ENCODE measurements around the gene MPP3. TPM values are rescaled to one million over a fixed set of nuclear protein-coding genes. Genes with fewer than 3 reads are reported as not detected.
A peak's percentile ranks its signal among the peaks of the same experiment; 100 is the strongest.
"Not testable (repeated sequence)": the region's sequence is repeated elsewhere in the genome, so short reads cannot be mapped to it uniquely, and the experiment has no call there.

The MPP3 gene
- total RNA-seq: 48.5 TPM
- long read RNA-seq, partial matches to known transcripts: 21 of 46 reads
- long read RNA-seq, other reads (novel, unspliced or antisense): 21 of 46 reads

GRCh38 chr17:43832976-43833829 lies at the start of gene MPP3:
TSS of gene MPP3 (minus strand) at chr17:43833146. CDS start at chr17:43831906, 1,240 bp downstream.
- peak; percentile 86 for ATAC-seq (ENCODE audit: poor library complexity)
- intact Hi-C loops (cut with DNase I): no loop called here
- peak; percentile 84 for DNase-seq

GRCh38 chr17:43881758-43882505 lies 49.0 kb upstream of the MPP3 start:
- no peak for ATAC-seq (ENCODE audit: poor library complexity)
- intact Hi-C loops (cut with DNase I): no loop called here
- DNase-seq: no peak

GRCh38 chr17:43881181-43881580 lies 48.2 kb upstream of the MPP3 start:
- ATAC-seq (ENCODE audit: poor library complexity): no peak
- no peak for DNase-seq
- intact Hi-C loops (cut with DNase I): no loop called here

- ATAC-seq (ENCODE audit: poor library complexity) (no peak), DNase-seq (no peak)
- intact Hi-C loops (cut with DNase I): no loop called here
Observed at GRCh38 chr17:43880420-43880991, 47.6 kb upstream of the MPP3 start.

- no peak for ATAC-seq (ENCODE audit: poor library complexity)
- DNase-seq: no peak
- intact Hi-C loops (cut with DNase I): no loop called here
Observed at GRCh38 chr17:43879723-43880419, 46.9 kb upstream of the MPP3 start.

- peak; percentile 81 for DNase-seq
- intact Hi-C loops (cut with DNase I): no loop called here
- ATAC-seq (ENCODE audit: poor library complexity): peak; percentile 79
Observed at GRCh38 chr17:43878260-43879175, 45.6 kb upstream of the MPP3 start.

GRCh38 chr17:43877451-43878155 lies 44.7 kb upstream of the MPP3 start:
- ATAC-seq (ENCODE audit: poor library complexity) (no peak), DNase-seq (no peak)
- intact Hi-C loops (cut with DNase I): no loop called here

GRCh38 chr17:43877031-43877430 lies 44.1 kb upstream of the MPP3 start:
- no peak for ATAC-seq (ENCODE audit: poor library complexity)
- intact Hi-C loops (cut with DNase I): no loop called here
- no peak for DNase-seq

- DNase-seq (no peak), ATAC-seq (ENCODE audit: poor library complexity) (no peak)
- intact Hi-C loops (cut with DNase I): no loop called here
Observed at GRCh38 chr17:43875476-43876147, 42.7 kb upstream of the MPP3 start.

GRCh38 chr17:43874293-43874692 lies 41.3 kb upstream of the MPP3 start:
- intact Hi-C loops (cut with DNase I): no loop called here
- no peak for DNase-seq
- ATAC-seq (ENCODE audit: poor library complexity): peak; percentile 65

GRCh38 chr17:43873815-43874214 lies 40.9 kb upstream of the MPP3 start:
- intact Hi-C loops (cut with DNase I): no loop called here
- ATAC-seq (ENCODE audit: poor library complexity) (no peak), DNase-seq (no peak)

GRCh38 chr17:43873091-43873490 lies 40.1 kb upstream of the MPP3 start:
- intact Hi-C loops (cut with DNase I): no loop called here
- DNase-seq (no peak), ATAC-seq (ENCODE audit: poor library complexity) (no peak)

GRCh38 chr17:43871946-43872690 lies 39.2 kb upstream of the MPP3 start:
- ATAC-seq (ENCODE audit: poor library complexity) (peak; percentile 20), DNase-seq (no peak)
- intact Hi-C loops (cut with DNase I): no loop called here

GRCh38 chr17:43869031-43869430 lies 36.1 kb upstream of the MPP3 start:
- ATAC-seq (ENCODE audit: poor library complexity); DNase-seq; intact Hi-C loops (cut with DNase I): not testable (repeated sequence)

GRCh38 chr17:43868226-43868994 lies 35.5 kb upstream of the MPP3 start:
- intact Hi-C loops (cut with DNase I): no loop called here
- DNase-seq (no peak), ATAC-seq (ENCODE audit: poor library complexity) (no peak)
